ENCODE measurements around the gene TBRG4.

Gene TBRG4

DNA sequence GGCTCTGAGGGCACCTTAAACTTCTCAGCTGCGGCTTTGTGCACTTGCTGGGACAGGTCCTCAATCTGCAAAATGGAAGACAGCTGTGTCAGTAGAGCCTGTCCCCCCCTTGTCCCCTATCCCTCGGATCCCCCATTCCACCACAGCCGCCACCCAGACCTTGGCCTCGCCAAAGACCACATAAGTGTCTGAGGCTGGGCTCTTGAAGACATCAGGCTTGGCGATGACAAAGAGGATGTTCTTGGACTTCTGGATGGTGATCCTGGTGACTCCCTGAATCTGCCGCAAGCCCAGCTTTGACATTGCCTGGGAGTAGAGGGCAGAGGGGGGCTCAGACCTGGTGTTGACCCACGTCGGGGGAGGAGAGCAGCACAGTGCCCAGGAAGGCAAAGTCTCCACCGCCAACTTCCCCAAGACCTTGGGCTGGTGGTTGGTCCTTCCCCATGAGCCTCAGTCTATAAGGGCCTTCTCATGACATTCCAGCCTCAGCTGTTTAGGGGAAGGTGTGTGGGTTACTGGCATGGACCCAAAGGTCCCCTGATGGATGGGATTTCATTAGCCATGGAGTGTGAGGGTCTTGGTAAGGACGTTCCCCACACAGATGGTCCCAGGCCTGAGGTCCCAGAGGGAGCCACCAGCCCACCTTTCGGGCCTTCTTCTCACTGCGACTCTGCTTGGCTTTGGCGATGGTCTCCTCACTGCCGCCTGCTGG is 30.4 kb downstream of the TBRG4 start:
- H3K36me3 Mint-ChIP-seq, result peaks cover 8% of the 10 kb centered on the region

DNA sequence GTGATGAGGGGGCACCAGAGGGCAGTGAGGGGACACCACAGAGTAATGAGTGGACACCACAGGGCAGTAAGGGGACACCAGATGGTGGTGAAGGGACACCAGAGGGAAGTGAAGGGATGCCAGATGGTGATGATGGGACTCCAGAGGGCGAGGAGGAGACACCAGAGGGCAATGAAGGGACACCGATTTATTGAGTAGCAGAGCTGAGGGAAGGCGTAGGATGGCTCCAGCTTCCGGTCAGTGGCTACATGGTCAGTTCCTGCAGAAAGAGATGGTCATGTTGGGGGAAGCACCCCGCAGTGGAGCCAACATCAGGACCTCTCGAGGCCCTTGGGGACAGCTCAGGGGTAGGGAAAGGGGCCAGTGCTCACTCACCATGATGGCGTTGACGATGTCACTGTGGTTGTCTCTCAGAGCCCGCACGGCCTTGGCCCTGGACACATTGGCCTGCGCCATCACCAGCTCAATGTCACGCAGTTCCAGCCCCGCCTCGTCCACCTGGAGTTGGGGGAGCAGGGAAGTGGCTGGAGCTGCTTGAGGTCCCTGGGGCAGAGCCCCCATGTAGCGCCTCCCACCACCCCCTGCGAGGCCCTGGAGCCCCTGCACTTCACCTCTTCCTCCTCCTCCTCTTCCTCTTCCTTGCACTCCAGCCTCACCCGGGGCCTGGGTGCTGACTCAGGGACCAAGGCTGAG is 31.1 kb downstream of the TBRG4 start:
- no peak for ATAC-seq
- Mint-ChIP-seq H3K4me3 (no peak overlapping the region), H3K27me3 (no peaks in the 10 kb centered on the region), H3K36me3 (peaks cover 13% of the 10 kb centered on the region), H3K27ac (peak overlapping the region; percentile 42), H3K4me1 (peaks cover 16% of the 10 kb centered on the region), H3K9me3 (no peaks in the 10 kb centered on the region)

More for the DNA sequence above, 30.4 kb downstream of the TBRG4 start:
- H3K9me3 Mint-ChIP-seq, result no peaks in the 10 kb centered on the region
- no peak for ATAC-seq
- H3K4me3 Mint-ChIP-seq, result no peak overlapping the region
- H3K27me3 Mint-ChIP-seq, result no peaks in the 10 kb centered on the region
- H3K27ac Mint-ChIP-seq, result no peak overlapping the region
- peaks cover 12% of the 10 kb centered on the region for H3K4me1 Mint-ChIP-seq

DNA sequence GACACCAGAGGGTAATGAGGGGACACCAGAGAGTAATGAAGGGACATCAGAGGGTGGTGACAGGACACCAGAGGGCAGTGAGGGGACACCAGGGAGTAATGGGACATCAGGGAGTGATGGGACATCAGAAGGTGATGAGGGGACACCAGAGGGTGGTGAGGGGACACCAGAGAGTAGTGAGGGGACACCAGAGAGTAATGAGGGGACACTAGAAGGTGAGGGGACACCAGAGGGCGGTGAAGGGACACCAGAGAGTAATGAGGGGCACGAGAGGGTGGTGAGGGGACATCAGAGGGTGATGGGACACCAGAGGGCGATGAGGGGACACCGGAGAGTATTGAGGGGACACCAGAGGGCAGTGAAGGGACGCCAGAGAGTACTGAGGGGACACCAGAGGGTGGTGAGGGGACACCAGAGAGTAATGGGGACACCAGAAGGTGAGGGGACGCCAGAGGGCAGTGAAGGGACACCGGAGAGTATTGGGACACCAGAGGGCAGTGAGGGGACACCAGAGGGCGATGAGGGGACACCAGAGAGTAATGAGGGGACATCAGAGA is 33.3 kb downstream of the TBRG4 start:
- Mint-ChIP-seq H3K36me3 (peaks cover 33% of the 10 kb centered on the region), H3K4me3 (no peak overlapping the region), H3K27me3 (no peaks in the 10 kb centered on the region), H3K4me1 (peaks cover 21% of the 10 kb centered on the region), H3K27ac (peak overlapping the region; percentile 29), H3K9me3 (no peaks in the 10 kb centered on the region)
- no peak for ATAC-seq

DNA sequence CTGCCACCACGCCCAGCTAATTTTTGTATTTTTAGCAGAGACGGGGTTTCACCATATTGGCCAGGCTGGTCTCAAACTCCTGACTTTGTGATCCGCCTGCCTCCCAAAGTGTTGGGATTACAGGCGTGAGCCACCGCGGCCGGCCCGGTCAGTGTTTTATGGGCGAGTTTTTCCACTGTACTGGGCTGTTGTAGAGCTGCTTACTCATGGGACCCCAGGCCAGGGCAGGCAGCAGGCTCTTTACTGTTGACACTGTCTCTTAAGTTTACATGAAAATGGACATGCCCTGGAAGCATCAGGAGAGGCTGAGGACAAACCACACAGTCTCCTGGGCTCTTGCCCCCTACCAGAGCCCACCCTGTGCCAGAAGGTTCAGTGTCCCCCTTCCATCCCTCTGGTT is 33.9 kb downstream of the TBRG4 start:
- peak overlapping the region; percentile 29 for H3K27ac Mint-ChIP-seq

DNA sequence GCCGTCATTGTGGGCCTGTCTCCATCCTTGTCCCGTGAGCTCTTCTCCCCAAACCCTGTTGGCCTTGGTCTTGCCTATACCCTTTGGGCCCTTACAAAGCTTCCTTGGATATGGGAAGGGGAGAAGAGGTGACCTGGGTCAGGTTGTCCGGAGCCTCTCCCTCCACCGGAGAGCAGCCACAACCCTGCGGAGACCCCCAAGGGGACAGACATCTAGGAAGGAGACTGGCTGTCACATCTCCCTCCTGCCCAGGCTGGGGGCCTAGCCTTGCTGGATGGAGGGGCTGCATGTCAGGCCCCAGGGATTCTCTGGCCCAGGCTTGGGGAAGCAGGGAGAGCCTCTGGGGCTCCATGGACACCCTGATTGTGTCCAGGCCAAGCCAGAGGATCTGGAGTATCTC is 34.6 kb downstream of the TBRG4 start:
- Mint-ChIP-seq H3K27me3 (no peaks in the 10 kb centered on the region), H3K9me3 (no peaks in the 10 kb centered on the region), H3K4me3 (no peak overlapping the region), H3K4me1 (peaks cover 21% of the 10 kb centered on the region), H3K27ac (no peak overlapping the region), H3K36me3 (peaks cover 43% of the 10 kb centered on the region)
- ATAC-seq, result no peak

More for the DNA sequence above, 33.9 kb downstream of the TBRG4 start:
- no peak overlapping the region for H3K4me3 Mint-ChIP-seq
- H3K4me1 Mint-ChIP-seq, result peaks cover 21% of the 10 kb centered on the region
- H3K27me3 Mint-ChIP-seq, result no peaks in the 10 kb centered on the region
- H3K9me3 Mint-ChIP-seq, result no peaks in the 10 kb centered on the region
- H3K36me3 Mint-ChIP-seq, result peaks cover 39% of the 10 kb centered on the region
- ATAC-seq, result no peak

DNA sequence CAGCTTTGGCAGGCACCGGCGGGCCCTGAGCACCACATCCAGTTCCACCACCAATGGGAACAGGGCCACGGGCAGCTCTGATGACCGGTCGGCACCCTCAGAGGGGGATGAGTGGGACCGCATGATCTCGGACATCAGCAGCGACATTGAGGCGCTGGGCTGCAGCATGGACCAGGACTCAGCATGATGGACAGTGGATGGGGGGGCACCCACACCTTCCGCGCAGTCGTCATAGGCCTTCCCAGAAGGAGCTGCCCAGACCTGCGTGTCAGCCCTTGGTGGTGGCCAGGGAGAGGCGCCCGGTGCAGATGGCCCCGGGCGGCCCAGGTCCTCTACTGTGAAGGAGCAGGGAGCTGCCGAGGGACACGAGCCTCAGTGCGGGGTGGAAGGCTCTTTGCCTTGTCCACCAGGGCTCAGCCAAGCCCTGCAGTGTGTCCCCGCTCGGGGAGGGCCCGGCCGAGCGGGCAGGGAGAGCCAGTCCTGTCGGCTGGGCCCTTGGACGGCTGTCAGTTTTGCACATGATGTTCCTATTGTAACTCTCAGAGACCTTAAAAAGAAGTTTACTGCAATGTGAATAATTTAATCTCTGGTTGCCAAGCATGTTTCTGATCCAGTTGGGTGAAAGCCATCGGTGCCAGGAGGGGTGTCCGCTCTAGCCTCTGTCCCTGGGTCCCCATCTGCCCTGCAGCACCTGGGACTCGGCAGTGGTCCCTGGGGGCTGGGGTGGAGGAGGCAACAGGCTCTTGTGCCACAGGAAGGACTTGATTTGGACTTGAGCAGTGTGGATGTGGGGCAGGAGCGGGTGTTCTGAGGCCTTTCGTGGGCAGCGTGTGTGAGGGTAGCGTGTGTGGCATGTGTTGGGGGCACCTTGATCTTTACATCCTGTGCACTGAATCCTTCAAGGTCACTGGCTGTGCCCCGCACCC is 35.4 kb downstream of the TBRG4 start:
- Mint-ChIP-seq H3K4me1 (peaks cover 21% of the 10 kb centered on the region), H3K27me3 (no peaks in the 10 kb centered on the region), H3K27ac (no peak overlapping the region), H3K4me3 (no peak overlapping the region), H3K9me3 (no peaks in the 10 kb centered on the region), H3K36me3 (peaks cover 50% of the 10 kb centered on the region)
- ATAC-seq, result no peak

DNA sequence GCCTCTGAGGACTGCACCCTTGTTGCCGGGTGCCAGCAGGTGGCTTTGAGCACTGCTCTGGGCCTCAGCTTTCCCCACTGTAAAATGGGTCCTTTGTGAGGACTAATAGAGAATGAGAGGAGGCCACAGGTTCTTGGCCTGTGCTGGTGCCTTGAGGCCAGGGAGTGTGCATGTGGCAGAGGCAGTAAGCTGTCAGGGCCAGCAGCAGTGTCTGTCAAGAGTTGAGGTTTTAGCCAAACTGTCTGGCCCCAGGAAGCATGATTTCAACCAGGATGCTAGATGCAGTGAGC is 36.2 kb downstream of the TBRG4 start:
- H3K27ac Mint-ChIP-seq, result peak overlapping the region; percentile 36
- H3K36me3 Mint-ChIP-seq, result peaks cover 50% of the 10 kb centered on the region
- H3K9me3 Mint-ChIP-seq, result no peaks in the 10 kb centered on the region
- no peak overlapping the region for H3K4me3 Mint-ChIP-seq
- ATAC-seq, result no peak
- peaks cover 21% of the 10 kb centered on the region for H3K4me1 Mint-ChIP-seq
- H3K27me3 Mint-ChIP-seq, result no peaks in the 10 kb centered on the region

DNA sequence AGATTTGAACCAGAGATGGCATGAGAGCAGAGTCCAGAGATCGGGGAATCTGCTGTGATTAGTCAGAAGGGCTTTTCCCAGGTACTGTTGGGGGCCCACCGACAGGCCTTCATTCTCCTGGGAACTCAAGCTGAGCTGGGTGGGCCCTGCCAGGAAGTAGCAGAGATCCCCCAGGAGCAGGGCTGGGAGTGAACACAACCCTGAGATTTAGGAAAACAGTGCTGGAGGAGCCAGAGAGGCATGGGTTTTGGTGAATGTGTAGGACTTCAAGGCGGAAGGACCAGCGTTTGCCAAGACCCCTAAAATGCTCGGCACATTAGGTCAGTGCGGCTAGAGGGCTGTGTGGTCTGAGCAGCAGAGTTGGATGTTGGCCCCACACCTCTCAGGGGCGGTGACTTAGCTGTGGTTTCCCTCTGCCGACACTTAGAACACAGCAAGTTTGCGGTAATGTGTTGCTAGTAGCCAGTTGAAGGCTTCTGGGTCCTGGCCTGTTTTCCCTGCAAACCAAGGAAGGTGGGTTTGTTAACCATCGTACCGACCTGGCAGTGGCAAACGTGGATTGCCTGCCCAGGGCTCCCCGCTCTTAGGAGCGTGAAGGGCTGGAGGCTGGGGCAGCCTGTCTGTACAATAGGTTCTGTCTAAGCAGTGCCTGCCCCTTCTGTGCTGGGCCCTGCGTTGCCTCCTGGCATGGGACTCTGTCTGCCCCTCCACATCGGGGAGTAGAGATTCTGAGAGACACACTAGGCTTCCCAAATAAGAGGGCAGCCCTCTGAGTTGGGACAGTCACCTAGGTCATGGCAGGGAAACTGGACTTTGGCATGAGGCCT is 36.8 kb downstream of the TBRG4 start:
- H3K9me3 Mint-ChIP-seq, result no peaks in the 10 kb centered on the region
- no peaks in the 10 kb centered on the region for H3K27me3 Mint-ChIP-seq
- H3K27ac Mint-ChIP-seq, result peak overlapping the region; percentile 36
- peaks cover 56% of the 10 kb centered on the region for H3K36me3 Mint-ChIP-seq
- no peak for ATAC-seq
- H3K4me3 Mint-ChIP-seq, result no peak overlapping the region
- H3K4me1 Mint-ChIP-seq, result peaks cover 19% of the 10 kb centered on the region

DNA sequence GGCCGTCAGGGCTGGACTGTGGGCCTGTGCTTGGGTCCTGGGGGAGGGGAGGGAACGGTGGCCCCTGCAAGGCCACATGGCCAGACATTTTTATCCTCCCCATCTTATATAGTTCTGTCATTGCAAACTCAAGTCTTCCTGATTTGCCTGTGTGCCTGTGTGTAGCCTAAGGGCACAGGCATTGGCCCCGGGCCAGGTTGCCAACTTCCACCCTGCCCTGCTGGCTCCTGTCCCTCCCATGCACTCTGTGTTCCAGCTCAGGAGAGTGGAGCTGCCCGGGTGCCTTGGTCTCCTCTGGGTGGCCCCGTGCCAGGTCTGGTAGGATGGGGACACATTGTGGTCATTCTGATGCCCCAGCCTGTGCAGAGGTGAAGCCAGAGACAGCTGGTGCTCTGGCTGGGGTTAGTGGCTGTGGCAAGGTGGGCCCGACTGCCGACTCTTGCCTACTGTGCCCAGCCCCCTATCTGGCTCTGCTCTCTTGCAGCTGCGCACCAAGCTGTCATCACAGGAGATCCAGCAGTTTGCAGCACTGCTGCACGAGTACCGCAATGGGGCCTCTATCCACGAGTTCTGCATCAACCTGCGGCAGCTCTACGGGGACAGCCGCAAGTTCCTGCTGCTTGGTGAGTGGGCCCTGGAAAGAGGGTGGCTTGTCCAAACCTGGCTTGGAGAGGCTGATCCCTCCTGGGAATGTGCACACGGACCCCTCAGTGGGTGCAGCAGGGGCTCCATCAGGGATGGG is 37.5 kb downstream of the TBRG4 start:
- no peak for ATAC-seq
- peaks cover 63% of the 10 kb centered on the region for H3K36me3 Mint-ChIP-seq
- no peaks in the 10 kb centered on the region for H3K9me3 Mint-ChIP-seq
- H3K27me3 Mint-ChIP-seq, result no peaks in the 10 kb centered on the region
- H3K27ac Mint-ChIP-seq, result no peak overlapping the region
- peaks cover 21% of the 10 kb centered on the region for H3K4me1 Mint-ChIP-seq
- H3K4me3 Mint-ChIP-seq, result no peak overlapping the region

DNA sequence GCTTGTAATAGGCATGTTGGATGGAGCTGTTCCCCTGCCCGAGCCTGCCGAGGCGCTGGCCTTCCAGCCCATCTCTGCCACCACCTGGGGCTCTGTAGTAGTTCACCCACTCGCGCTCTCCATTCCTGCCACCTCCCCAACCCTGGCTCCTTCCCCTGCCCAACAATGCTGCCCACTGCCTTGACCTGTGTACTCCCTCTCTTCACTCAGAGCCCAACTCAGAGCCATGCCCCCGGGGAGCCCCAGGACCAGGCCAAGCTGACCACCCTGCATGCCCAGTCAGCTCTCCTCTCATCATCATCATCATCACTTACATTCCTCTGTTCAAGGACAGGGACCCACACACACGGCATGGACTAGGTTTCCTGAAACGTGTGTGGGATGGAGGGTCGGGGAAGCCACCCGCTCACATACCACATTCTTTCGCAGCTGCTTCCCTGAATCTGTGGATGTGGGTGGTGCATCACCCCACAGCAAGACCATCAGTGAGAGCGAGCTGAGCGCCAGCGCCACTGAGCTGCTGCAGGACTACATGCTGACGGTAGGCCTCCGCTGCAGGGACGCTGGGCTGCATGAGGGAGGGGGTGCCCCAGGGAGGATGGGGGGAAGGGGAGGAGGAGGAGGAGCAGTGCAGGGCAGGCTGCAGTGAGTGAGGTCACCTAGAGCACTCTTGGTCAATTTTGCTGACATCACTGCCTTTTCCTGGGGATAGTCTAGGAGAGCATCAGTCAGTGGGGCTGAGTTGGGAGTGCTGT is 38.3 kb downstream of the TBRG4 start:
- peaks cover 27% of the 10 kb centered on the region for H3K4me1 Mint-ChIP-seq
- H3K27me3 Mint-ChIP-seq, result no peaks in the 10 kb centered on the region
- H3K9me3 Mint-ChIP-seq, result no peaks in the 10 kb centered on the region
- H3K36me3 Mint-ChIP-seq, result peaks cover 71% of the 10 kb centered on the region
- no peak for ATAC-seq
- H3K27ac Mint-ChIP-seq, result no peak overlapping the region
- H3K4me3 Mint-ChIP-seq, result peak overlapping the region; percentile 14

DNA sequence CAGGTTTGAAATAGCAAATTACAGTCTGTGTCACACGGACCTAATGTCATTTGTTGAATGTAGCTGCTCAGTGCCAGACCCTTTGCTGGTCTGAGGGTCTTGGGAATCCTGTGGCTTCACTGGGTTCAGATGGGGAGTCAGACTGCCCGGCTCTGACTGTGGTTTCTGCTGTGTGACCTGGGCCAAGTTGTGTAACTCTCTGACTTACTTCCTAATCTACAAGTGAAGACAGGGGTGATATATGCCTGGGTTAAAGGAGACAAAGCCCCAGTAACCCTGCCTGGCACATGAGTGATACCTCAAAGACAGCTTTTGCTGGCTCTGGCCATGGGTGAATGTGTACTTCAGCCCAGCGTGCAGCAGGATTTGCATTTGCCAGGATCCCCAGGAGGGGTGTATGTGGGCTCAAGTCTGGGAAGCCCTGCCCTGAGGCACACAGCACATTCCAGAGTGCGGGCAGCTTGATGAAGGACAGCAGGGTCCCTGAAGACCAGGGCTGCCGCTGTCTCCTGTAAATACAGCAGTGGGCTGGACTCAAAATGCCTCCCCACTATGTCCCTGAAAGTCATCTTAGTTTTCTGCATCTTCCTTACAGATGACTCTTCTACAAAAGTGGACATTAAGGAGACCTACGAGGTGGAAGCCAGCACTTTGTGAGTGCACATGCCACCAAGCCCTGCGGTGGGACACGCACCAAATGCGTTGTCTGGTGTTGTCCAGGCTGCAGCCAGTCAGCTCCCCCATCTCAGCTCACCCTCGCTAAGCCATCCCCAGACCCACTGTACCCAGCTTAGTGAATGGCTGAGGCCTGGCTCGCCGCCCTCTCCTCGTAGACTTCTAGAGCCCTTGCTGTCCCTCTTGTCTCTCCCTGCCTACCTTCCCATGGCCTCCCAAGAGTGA is 39.1 kb downstream of the TBRG4 start:
- Mint-ChIP-seq H3K36me3 (peaks cover 79% of the 10 kb centered on the region), H3K9me3 (no peaks in the 10 kb centered on the region), H3K27ac (no peak overlapping the region), H3K27me3 (no peaks in the 10 kb centered on the region), H3K4me1 (peaks cover 30% of the 10 kb centered on the region), H3K4me3 (no peak overlapping the region)
- ATAC-seq, result no peak

DNA sequence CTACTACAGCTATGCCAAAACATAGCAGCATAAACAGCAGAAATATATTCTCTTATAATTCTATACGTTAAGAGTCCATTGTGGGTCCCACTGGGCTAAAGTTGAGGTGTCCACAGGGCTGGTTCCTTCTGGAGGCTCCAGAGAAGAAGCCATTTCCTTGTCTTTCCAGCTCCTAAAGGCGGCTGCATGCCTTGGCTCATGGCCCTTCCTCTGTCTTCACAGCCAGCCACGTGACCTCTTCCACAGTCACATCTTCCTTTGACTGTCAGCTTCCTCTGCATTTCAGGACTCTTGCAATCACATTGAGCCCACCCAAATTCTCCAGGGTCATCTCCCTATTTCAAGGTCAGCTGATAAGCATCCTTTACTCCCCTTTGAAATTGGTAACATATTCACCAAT is 40.0 kb downstream of the TBRG4 start:
- H3K36me3 Mint-ChIP-seq, result peaks cover 79% of the 10 kb centered on the region
- H3K27me3 Mint-ChIP-seq, result no peaks in the 10 kb centered on the region
- H3K4me1 Mint-ChIP-seq, result peaks cover 30% of the 10 kb centered on the region
- ATAC-seq, result no peak
- no peaks in the 10 kb centered on the region for H3K9me3 Mint-ChIP-seq
- H3K27ac Mint-ChIP-seq, result no peak overlapping the region
- H3K4me3 Mint-ChIP-seq, result no peak overlapping the region

DNA sequence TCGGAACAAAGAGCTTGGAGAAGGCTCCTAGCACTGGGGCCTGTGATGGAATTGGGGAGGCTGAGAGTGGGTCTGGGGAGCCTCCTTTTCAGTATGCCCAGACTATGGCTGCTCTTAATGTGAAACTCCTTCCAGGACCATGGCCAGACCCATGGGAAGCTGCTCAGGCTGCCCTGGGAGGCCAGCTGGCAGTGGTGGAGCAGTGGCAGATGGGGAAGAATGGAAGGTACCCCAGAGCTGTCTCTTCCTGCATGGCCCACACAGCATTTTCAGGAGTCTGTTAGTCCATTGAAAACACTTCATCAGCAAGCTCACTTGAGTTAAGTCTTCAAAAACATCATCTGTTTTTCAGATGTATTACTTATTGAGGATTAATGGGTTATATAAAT is 41.2 kb downstream of the TBRG4 start:
- peaks cover 29% of the 10 kb centered on the region for H3K4me1 Mint-ChIP-seq
- no peak overlapping the region for H3K4me3 Mint-ChIP-seq
- ATAC-seq, result no peak
- H3K27ac Mint-ChIP-seq, result no peak overlapping the region
- H3K27me3 Mint-ChIP-seq, result no peaks in the 10 kb centered on the region
- H3K9me3 Mint-ChIP-seq, result no peaks in the 10 kb centered on the region
- H3K36me3 Mint-ChIP-seq, result peaks cover 82% of the 10 kb centered on the region
